ENCODE data around the gene CREB3. TPM values are rescaled to one million over a fixed set of nuclear protein-coding genes. Genes with fewer than 3 reads are reported as not detected.

CREB3 gene
- total RNA-seq, 1 experiment from 2014 or later = 34.8 TPM

DNA sequence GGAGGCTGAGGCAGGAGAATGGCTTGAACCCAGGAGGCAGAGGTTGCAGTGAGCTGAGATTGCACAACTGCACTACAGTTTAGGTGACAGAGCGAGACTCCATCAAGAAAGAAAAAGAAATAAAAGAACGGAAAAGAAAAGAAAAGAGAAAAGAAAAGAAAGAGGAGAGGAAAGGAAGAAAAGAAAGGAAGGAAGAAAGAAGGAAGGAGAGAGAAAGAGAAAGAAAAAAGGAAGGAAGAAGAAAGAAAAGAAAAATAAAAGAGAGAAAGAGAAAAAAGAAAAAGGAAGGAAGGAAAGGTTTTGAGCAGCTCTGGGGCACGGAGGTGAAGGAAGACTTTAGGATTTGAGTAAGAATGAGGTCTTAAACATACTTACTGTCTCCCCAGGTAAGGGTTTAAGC is 18.9 kb upstream of the CREB3 start:
- Histone ChIP-seq H3K4me3 (ENCODE audit: low read length) (no peak overlapping the region), H3K9ac (ENCODE audit: low read length) (no peak overlapping the region), H3F3A (ENCODE audit: low read length, unreplicated experiment) (no peaks in the 10 kb centered on the region), H3K4me2 (ENCODE audit: low read length) (no peak overlapping the region), H3K36me3 (ENCODE audit: low read depth, low read length) (peaks cover 44% of the 10 kb centered on the region), H3K4me1 (ENCODE audit: insufficient read depth, low read length) (no peaks in the 10 kb centered on the region), H3K79me2 (ENCODE audit: low read length) (no peaks in the 10 kb centered on the region), H4K20me1 (ENCODE audit: low read length) (no peaks in the 10 kb centered on the region), H3K27me3 (ENCODE audit: low read length) (no peaks in the 10 kb centered on the region), H3K9me3 (ENCODE audit: low read length) (no peaks in the 10 kb centered on the region), H3K9me2 (replicated peaks; ENCODE audit: low read length) (no peaks in the 10 kb centered on the region), H2AFZ (ENCODE audit: low read length) (no peak overlapping the region), H3K27ac (ENCODE audit: low read length) (no peak overlapping the region)
- DNase-seq (no peak), ATAC-seq (no peak)
- intact Hi-C loops (cut with micrococcal nuclease) = no loop called here
- no TSS peak for BruUV-seq (replicated peaks)
- TF ChIP-seq, protein P1, sequence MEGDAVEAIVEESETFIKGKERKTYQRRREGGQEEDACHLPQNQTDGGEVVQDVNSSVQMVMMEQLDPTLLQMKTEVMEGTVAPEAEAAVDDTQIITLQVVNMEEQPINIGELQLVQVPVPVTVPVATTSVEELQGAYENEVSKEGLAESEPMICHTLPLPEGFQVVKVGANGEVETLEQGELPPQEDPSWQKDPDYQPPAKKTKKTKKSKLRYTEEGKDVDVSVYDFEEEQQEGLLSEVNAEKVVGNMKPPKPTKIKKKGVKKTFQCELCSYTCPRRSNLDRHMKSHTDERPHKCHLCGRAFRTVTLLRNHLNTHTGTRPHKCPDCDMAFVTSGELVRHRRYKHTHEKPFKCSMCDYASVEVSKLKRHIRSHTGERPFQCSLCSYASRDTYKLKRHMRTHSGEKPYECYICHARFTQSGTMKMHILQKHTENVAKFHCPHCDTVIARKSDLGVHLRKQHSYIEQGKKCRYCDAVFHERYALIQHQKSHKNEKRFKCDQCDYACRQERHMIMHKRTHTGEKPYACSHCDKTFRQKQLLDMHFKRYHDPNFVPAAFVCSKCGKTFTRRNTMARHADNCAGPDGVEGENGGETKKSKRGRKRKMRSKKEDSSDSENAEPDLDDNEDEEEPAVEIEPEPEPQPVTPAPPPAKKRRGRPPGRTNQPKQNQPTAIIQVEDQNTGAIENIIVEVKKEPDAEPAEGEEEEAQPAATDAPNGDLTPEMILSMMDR (conservative IDR thresholded peaks at IDR 0.05; ENCODE audit: low read depth, low read length) = no peak
- TF ChIP-seq EZH2 (IDR thresholded peaks at IDR 0.05; ENCODE audit: low read length, unreplicated experiment) (no peak), EZH2phosphoT487 (IDR thresholded peaks at IDR 0.05; ENCODE audit: borderline replicate concordance, low read length) (no peak)
- CTCF ChIA-PET = no interaction called here
- POLR2A ChIA-PET (ENCODE audit: unreplicated experiment) = no interaction called here

DNA sequence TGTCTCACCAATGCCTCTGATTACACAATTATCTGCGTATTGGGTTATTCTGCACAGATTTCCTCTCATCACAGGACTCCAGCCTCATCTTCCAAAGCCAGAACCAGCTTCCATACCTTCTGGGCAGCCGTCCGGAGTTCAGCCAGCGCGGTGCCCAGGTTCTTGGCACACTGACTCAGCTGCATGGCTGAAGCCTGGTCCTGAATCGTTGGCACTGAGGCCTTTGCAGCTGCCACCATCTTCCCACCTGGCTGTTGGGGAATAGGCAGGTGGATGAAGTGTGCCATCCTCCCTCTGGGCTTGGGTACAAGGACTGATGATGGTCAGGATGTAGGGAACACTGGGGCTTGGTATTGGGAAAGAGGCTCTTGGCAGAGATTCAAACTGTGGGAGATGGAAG is 18.3 kb upstream of the CREB3 start:
- H3F3A ChIP-seq (ENCODE audit: low read length, unreplicated experiment) = no peaks in the 10 kb centered on the region
- peaks cover 41% of the 10 kb centered on the region for H3K36me3 ChIP-seq (ENCODE audit: low read depth, low read length)
- H3K9me2 ChIP-seq (replicated peaks; ENCODE audit: low read length) = no peaks in the 10 kb centered on the region
- no peak overlapping the region for H3K4me2 ChIP-seq (ENCODE audit: low read length)
- no peak overlapping the region for H3K9ac ChIP-seq (ENCODE audit: low read length)
- no peaks in the 10 kb centered on the region for H4K20me1 ChIP-seq (ENCODE audit: low read length)
- no peak overlapping the region for H3K27ac ChIP-seq (ENCODE audit: low read length)
- TF ChIP-seq EZH2phosphoT487 (IDR thresholded peaks at IDR 0.05; ENCODE audit: borderline replicate concordance, low read length) (no peak), EZH2 (IDR thresholded peaks at IDR 0.05; ENCODE audit: low read length, unreplicated experiment) (no peak)
- TF ChIP-seq, protein P1 (conservative IDR thresholded peaks at IDR 0.05; ENCODE audit: low read depth, low read length) = no peak
- H3K9me3 ChIP-seq (ENCODE audit: low read length) = no peaks in the 10 kb centered on the region
- H3K4me3 ChIP-seq (ENCODE audit: low read length) = no peak overlapping the region
- POLR2A ChIA-PET (ENCODE audit: unreplicated experiment) = no interaction called here
- H2AFZ ChIP-seq (ENCODE audit: low read length) = no peak overlapping the region
- H3K4me1 ChIP-seq (ENCODE audit: insufficient read depth, low read length) = no peaks in the 10 kb centered on the region; the same call in 1 of the 2 replicates
- DNase-seq = no peak
- no peaks in the 10 kb centered on the region for H3K79me2 ChIP-seq (ENCODE audit: low read length)
- no TSS peak for BruUV-seq (replicated peaks)
- CTCF ChIA-PET = no interaction called here
- H3K27me3 ChIP-seq (ENCODE audit: low read length) = no peaks in the 10 kb centered on the region
- no peak for ATAC-seq
- intact Hi-C loops (cut with micrococcal nuclease) = no loop called here

DNA sequence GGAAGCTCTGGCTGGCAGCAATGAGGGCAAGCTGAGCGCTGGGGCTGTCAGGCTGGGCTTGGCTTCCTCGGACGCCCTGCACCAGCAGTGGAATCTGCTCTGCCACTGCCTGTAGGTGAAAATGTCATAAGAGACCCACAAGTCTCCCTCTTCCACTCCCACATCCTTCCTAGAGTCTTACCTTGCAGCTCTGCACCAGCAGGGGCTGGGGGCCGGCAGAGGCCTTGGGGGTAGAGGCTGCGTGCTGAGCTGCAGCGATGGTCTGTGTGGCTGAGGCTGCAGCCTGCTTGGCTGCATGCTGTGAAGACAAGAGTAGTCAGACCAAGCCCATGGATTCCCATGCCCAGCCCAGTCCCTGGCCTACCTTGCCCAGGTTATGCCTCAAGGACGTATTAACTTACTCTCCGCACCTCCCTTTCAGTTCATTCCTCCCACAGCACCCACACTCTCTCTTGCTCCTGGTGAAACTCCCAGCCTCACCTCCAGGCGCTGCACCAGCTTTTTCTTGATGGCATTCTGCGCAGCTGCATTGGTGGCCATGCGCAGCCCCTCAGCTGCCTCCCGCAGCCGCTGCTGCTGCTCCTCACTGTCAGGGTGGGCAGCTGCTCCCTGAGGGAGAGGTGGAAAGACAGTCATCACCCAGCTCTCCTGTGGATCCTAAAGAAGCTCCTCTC is 17.8 kb upstream of the CREB3 start:
- POLR2A ChIA-PET (ENCODE audit: unreplicated experiment) = no interaction called here
- peaks cover 41% of the 10 kb centered on the region for H3K36me3 ChIP-seq (ENCODE audit: low read depth, low read length)
- H3K27me3 ChIP-seq (ENCODE audit: low read length) = no peaks in the 10 kb centered on the region
- no peaks in the 10 kb centered on the region for H3K9me2 ChIP-seq (replicated peaks; ENCODE audit: low read length)
- ATAC-seq (no peak), DNase-seq (no peak)
- BruUV-seq (replicated peaks) = no TSS peak
- no peaks in the 10 kb centered on the region for H3F3A ChIP-seq (ENCODE audit: low read length, unreplicated experiment)
- H3K4me1 ChIP-seq (ENCODE audit: insufficient read depth, low read length) = peaks cover 4% of the 10 kb centered on the region; the same call in 1 of the 2 replicates
- H2AFZ ChIP-seq (ENCODE audit: low read length) = no peak overlapping the region
- CTCF ChIA-PET = no interaction called here
- no peaks in the 10 kb centered on the region for H3K9me3 ChIP-seq (ENCODE audit: low read length)
- intact Hi-C loops (cut with micrococcal nuclease) = no loop called here
- H3K9ac ChIP-seq (ENCODE audit: low read length) = no peak overlapping the region
- no peaks in the 10 kb centered on the region for H4K20me1 ChIP-seq (ENCODE audit: low read length)
- TF ChIP-seq, protein P1 (conservative IDR thresholded peaks at IDR 0.05; ENCODE audit: low read depth, low read length) = no peak
- TF ChIP-seq EZH2phosphoT487 (IDR thresholded peaks at IDR 0.05; ENCODE audit: borderline replicate concordance, low read length) (no peak), EZH2 (IDR thresholded peaks at IDR 0.05; ENCODE audit: low read length, unreplicated experiment) (no peak)
- H3K4me3 ChIP-seq (ENCODE audit: low read length) = no peak overlapping the region
- no peak overlapping the region for H3K4me2 ChIP-seq (ENCODE audit: low read length)
- H3K79me2 ChIP-seq (ENCODE audit: low read length) = no peaks in the 10 kb centered on the region
- no peak overlapping the region for H3K27ac ChIP-seq (ENCODE audit: low read length)
